A673 (cell line): ENCODE data around the gene SLCO3A1.

Experiments used
- EZH2 ChIP-seq: fragments of 200-600 bp; sonication (generic); IDR thresholded peaks from 2 replicates; pipeline ENCODE4 v1.6.1; 2017; ENCODE audit warnings: borderline replicate concordance, low read depth, mild to moderate bottlenecking, mixed read lengths, antibody characterized with exemption, low read length; ENCODE audit not compliant: poor library complexity, severe bottlenecking
- TF ChIP-seq, protein P1 (sequence below): fragments of 300-800, 200-600 bp; sonication (generic); conservative IDR thresholded peaks from 2 replicates; pipeline ENCODE4 v1.5.1; 2017; ENCODE audit warnings: low read depth, mild to moderate bottlenecking, antibody characterized with exemption, low read length, moderate library complexity, mixed read lengths

DNA sequence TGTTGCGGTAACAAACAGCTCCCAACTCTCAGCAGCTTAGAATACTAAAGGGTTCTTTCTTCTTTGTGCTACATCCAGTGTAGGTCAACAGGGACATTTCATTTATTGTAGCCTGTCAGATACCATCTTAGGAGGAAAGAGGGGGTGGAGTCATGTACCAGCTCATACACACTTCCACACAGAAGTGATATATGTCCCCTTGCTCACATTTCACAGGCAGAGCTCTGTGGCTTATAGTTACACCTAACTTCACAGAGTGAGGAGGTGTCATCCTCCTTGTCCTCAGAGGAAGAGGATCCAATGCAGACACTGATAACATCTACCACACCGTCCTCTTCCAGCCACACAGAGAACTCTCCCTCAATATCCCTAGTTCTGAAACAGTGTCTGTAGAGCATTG is 247.2 kb downstream of the SLCO3A1 start:
- TF ChIP-seq, protein P1, sequence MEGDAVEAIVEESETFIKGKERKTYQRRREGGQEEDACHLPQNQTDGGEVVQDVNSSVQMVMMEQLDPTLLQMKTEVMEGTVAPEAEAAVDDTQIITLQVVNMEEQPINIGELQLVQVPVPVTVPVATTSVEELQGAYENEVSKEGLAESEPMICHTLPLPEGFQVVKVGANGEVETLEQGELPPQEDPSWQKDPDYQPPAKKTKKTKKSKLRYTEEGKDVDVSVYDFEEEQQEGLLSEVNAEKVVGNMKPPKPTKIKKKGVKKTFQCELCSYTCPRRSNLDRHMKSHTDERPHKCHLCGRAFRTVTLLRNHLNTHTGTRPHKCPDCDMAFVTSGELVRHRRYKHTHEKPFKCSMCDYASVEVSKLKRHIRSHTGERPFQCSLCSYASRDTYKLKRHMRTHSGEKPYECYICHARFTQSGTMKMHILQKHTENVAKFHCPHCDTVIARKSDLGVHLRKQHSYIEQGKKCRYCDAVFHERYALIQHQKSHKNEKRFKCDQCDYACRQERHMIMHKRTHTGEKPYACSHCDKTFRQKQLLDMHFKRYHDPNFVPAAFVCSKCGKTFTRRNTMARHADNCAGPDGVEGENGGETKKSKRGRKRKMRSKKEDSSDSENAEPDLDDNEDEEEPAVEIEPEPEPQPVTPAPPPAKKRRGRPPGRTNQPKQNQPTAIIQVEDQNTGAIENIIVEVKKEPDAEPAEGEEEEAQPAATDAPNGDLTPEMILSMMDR: no peak
- TF ChIP-seq EZH2: no peak
